Activated B cell treated with CpG ODN at 0.5 μM for 24 hours (primary cell): ENCODE measurements around the gene FES. TPM values are rescaled to one million over a fixed set of nuclear protein-coding genes. Genes with fewer than 3 reads are reported as not detected.

Source experiments
- ATAC-seq: fragments of 200-7000 bp; cut with Tn5 transposase; one replicate; pipeline ENCODE4 v1.10.0; 2021; ENCODE audit warnings: low read depth, mild to moderate bottlenecking, moderate library complexity
- CTCF ChIA-PET: fragments of 350-600 bp; sonication (Branson Sonifier 250); formaldehyde crosslinking; loops from one replicate; lab custom pipeline; 2021; ENCODE audit warnings: antibody characterized with exemption; lab: Charles Lee
- POLR2A ChIA-PET: fragments of 350-600 bp; sonication (Branson Sonifier 250); formaldehyde crosslinking; loops from one replicate; lab custom pipeline; 2021; ENCODE audit warnings: antibody characterized with exemption; lab: Charles Lee
- DNase-seq: peaks from one replicate; pipeline ENCODE4 v3.0.0; 2022
- H3K27ac Mint-ChIP-seq: one replicate; pipeline ENCODE4 v1.8.0; 2020; ENCODE audit warnings: mixed read lengths
- H3K27me3 Mint-ChIP-seq: one replicate; pipeline ENCODE4 v1.8.0; 2021; ENCODE audit warnings: mixed read lengths
- H3K36me3 Mint-ChIP-seq: one replicate; pipeline ENCODE4 v1.8.0; 2021; ENCODE audit warnings: low read depth, mixed read lengths
- H3K4me1 Mint-ChIP-seq: one replicate; pipeline ENCODE4 v1.8.0; 2021; ENCODE audit warnings: mixed read lengths
- H3K4me3 Mint-ChIP-seq: one replicate; pipeline ENCODE4 v1.8.0; 2020; ENCODE audit warnings: mild to moderate bottlenecking, mixed read lengths
- H3K9me3 Mint-ChIP-seq: one replicate; pipeline ENCODE4 v1.8.0; 2020; ENCODE audit warnings: mixed read lengths
- CTCF ChIP-seq: fragments of 200-600 bp; IDR thresholded peaks from one replicate; pipeline ENCODE4 v1.8.0; 2022; ENCODE audit warnings: antibody characterized with exemption, mild to moderate bottlenecking
- intact Hi-C: fragments of 100-400 bp; cut with micrococcal nuclease; formaldehyde crosslinking; loops from one replicate; pipeline ENCODE4 v1.15.1; 2024
- total RNA-seq: library from RNA; stranded (reverse); gene quantifications from 2 replicates; pipeline ENCODE4 v1.2.3, GENCODE V29; 2022

Gene FES
- total RNA-seq, 1 donor from 2014 or later: 27.4 TPM

- no peak overlapping the region for H3K27ac Mint-ChIP-seq
- ChIA-PET POLR2A (interaction anchor here (8.7 kb wide), 1 partner anchor 35 kb away, joined by 213 read pairs; the partner anchor contains the start of gene MAN2A2), CTCF (interaction anchor here (1.2 to 8.7 kb wide), 2 partner anchors 37 to 576 kb away, joined by 4 to 193 read pairs; partner anchors contain the start of gene MAN2A2)
- H3K4me1 Mint-ChIP-seq: peaks cover 25% of the 10 kb centered on the region
- no peak for ATAC-seq
- no peaks in the 10 kb centered on the region for H3K9me3 Mint-ChIP-seq
- peak overlapping the region; percentile 89 for H3K4me3 Mint-ChIP-seq
- no peak for DNase-seq
- no peak for TF ChIP-seq CTCF
- peaks cover 36% of the 10 kb centered on the region for H3K36me3 Mint-ChIP-seq
- H3K27me3 Mint-ChIP-seq: no peaks in the 10 kb centered on the region
- intact Hi-C loops: loop anchor here (5.0 kb wide), 1 partner anchor 1245 kb away; the partner anchor contains the start of genes PEX11A and WDR93
Observed at GRCh38 chr15:90936823-90937222, 52.5 kb downstream of the FES start.

GRCh38 chr15:90938261-90938660 lies 54.0 kb downstream of the FES start:
- Mint-ChIP-seq H3K36me3 (peaks cover 48% of the 10 kb centered on the region), H3K27me3 (no peaks in the 10 kb centered on the region), H3K4me3 (no peak overlapping the region), H3K9me3 (no peaks in the 10 kb centered on the region), H3K27ac (no peak overlapping the region), H3K4me1 (peaks cover 20% of the 10 kb centered on the region)
- POLR2A ChIA-PET: no interaction called here
- DNase-seq: no peak
- no peak for ATAC-seq
- TF ChIP-seq CTCF: no peak
- CTCF ChIA-PET: interaction anchor here (1.4 kb wide), 1 partner anchor 10 kb away, joined by 3 read pairs; no protein-coding TSS in a partner anchor
- intact Hi-C loops: loop anchor here (5.0 kb wide), 1 partner anchor 1246 kb away; the partner anchor contains the start of genes PEX11A and WDR93

- no peak for TF ChIP-seq CTCF
- DNase-seq: no peak
- Mint-ChIP-seq H3K4me1 (peaks cover 14% of the 10 kb centered on the region), H3K27ac (no peak overlapping the region), H3K27me3 (no peaks in the 10 kb centered on the region), H3K9me3 (no peaks in the 10 kb centered on the region), H3K36me3 (peaks cover 60% of the 10 kb centered on the region), H3K4me3 (no peak overlapping the region)
- intact Hi-C loops: loop anchor here (5.0 kb wide), 1 partner anchor 1247 kb away; the partner anchor contains the start of genes PEX11A and WDR93
- POLR2A ChIA-PET: no interaction called here
- ATAC-seq: no peak
- CTCF ChIA-PET: no interaction called here
Observed at GRCh38 chr15:90939756-90940155, 55.5 kb downstream of the FES start.

GRCh38 chr15:90941038-90941437 lies 56.7 kb downstream of the FES start:
- no peak for TF ChIP-seq CTCF
- CTCF ChIA-PET: no interaction called here

GRCh38 chr15:90942354-90943120 lies 58.2 kb downstream of the FES start:
- ATAC-seq (no peak), DNase-seq (no peak)
- Mint-ChIP-seq H3K27ac (no peak overlapping the region), H3K4me3 (no peak overlapping the region), H3K27me3 (no peaks in the 10 kb centered on the region), H3K4me1 (no peaks in the 10 kb centered on the region), H3K36me3 (peaks cover 73% of the 10 kb centered on the region), H3K9me3 (no peaks in the 10 kb centered on the region)
- ChIA-PET CTCF (interaction anchor here (2.2 kb wide), 1 partner anchor 10 kb away, joined by 9 read pairs; the partner anchor contains the start of gene HDDC3), POLR2A (interaction anchor here (0.6 to 1.2 kb wide), 4 partner anchors 11 to 675 kb away, joined by 3 to 6 read pairs (median 4); partner anchors contain the start of gene HDDC3)
- intact Hi-C loops: no loop called here
- TF ChIP-seq CTCF: no peak

More at GRCh38 chr15:90941038-90941437, 56.7 kb downstream of the FES start:
- Mint-ChIP-seq H3K4me3 (no peak overlapping the region), H3K27ac (no peak overlapping the region), H3K9me3 (no peaks in the 10 kb centered on the region), H3K27me3 (no peaks in the 10 kb centered on the region), H3K36me3 (peaks cover 66% of the 10 kb centered on the region), H3K4me1 (peaks cover 9% of the 10 kb centered on the region)
- DNase-seq: no peak
- ATAC-seq: no peak
- intact Hi-C loops: no loop called here
- POLR2A ChIA-PET: interaction anchor here (0.6 kb wide), 1 partner anchor 14 kb away, joined by 4 read pairs; the partner anchor contains the start of gene RCCD1
